ENCODE measurements around the gene PTCD1. TPM values are rescaled to one million over a fixed set of nuclear protein-coding genes. Genes with fewer than 3 reads are reported as not detected.

Gene PTCD1
- total and polyA plus RNA-seq, 9 of the 15 experiments (the other 6 are each of a cell fraction or from before 2014, with no cell fraction given): 0.46 to 17.1 (median 6.2) TPM

DNA sequence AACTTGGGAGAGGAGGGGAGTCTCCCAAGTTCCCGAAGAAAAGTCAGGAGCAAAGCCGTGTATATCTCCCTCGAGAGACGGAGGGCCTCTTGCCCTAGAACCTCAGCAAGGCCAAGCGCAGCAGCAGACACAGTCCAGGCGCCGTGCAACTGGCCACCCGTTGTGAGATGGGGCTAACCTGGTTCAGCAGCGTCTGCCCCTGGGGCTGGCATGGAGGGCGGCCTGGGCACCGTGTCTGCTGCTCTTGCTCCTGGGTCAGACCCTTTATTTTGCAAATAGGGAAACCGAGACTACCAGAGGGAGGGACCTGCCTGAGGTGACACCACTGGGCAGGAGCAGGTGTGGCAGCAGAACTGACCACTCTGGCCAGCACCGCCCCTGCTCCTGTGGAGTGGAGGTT, 13.9 kb upstream of the PTCD1 start:
- WGBS (ENCODE audit: insufficient coverage, low coverage, missing lambda C conversion rate): 96% methylated on average over 13 of the region's 13 CpGs
- Histone ChIP-seq H3K9me1 (ENCODE audit: control insufficient read depth, insufficient read depth, low read length) (no peaks in the 10 kb centered on the region), H4K20me1 (replicated peaks; ENCODE audit: control insufficient read depth, insufficient read depth, low read length) (peaks cover 16% of the 10 kb centered on the region; the same call in 1 of the 2 replicates), H2AFZ (ENCODE audit: low read depth, low read length) (no peak overlapping the region), H3K9ac (ENCODE audit: insufficient read depth in 1 of 2, low read depth in 2 of 2, low read length in 2 of 2) (no peak overlapping the region; a peak in 1 of 4 replicates), H3K27ac (ENCODE audit: extremely low read depth, low read depth, low read length) (no peak overlapping the region), H3K27me3 (ENCODE audit: control insufficient read depth in 2 of 2, insufficient read depth in 2 of 2, low read length in 2 of 2) (no peaks in the 10 kb centered on the region), H3K4me3 (no peak overlapping the region), H3K9me3 (replicated peaks; ENCODE audit: control insufficient read depth, insufficient read depth, low read depth, low read length) (no peaks in the 10 kb centered on the region), H3K4me1 (replicated peaks in 1 of 2; ENCODE audit: control insufficient read depth in 2 of 2, insufficient read depth in 2 of 2, low read length in 2 of 2) (peaks cover 0 to 14% of the 10 kb centered on the region in 2 experiments; a peak in 1 of 5 replicates), H3K79me2 (ENCODE audit: control insufficient read depth, insufficient read depth, low read length) (peaks cover 9% of the 10 kb centered on the region; the same call in 2 of the 3 replicates), H3K36me3 (ENCODE audit: control insufficient read depth, insufficient read depth, low read length) (peaks cover 98% of the 10 kb centered on the region), H3K4me2 (ENCODE audit: insufficient read depth, low read length) (no peak overlapping the region)
- DNase-seq (ENCODE audit: extremely low read depth in 1 of 4, low spot score in 3 of 4) (no peak), ATAC-seq (no peak), FAIRE-seq (no peak)
- intact Hi-C loops (cut with micrococcal nuclease): no loop called here
- BruUV-seq (replicated peaks): no TSS peak
- in situ Hi-C loops (cut with MboI): no loop called here
- ChIA-PET CTCF (ENCODE audit: low intra/inter-chr PET ratio) (no interaction called here), POLR2A (interaction anchor here (0.6 to 1.2 kb wide), 3 partner anchors 10 to 106 kb away, joined by 3 to 4 read pairs (median 3); partner anchors contain the start of gene ZNF655)
- TF ChIP-seq CCAR2 (IDR thresholded peaks at IDR 0.05; ENCODE audit: low read depth, low read length) (no peak), ZFP36 (IDR thresholded peaks at IDR 0.05; ENCODE audit: low read depth, low read length, partially characterized antibody) (no peak), HNRNPUL1 (IDR thresholded peaks at IDR 0.05; ENCODE audit: low read length) (no peak), POLR2AphosphoS2 (IDR thresholded peaks at IDR 0.05; ENCODE audit: low read length) (no peak), HDAC6 (IDR thresholded peaks at IDR 0.05; ENCODE audit: low read depth, low read length) (no peak), ZNF133 (CRISPR knock-in tag; IDR thresholded peaks at IDR 0.05) (no peak), ETV5 (CRISPR knock-in tag; IDR thresholded peaks at IDR 0.05; ENCODE audit: low read depth) (no peak), CBX3 (IDR thresholded peaks at IDR 0.05; ENCODE audit: borderline replicate concordance in 1 of 2, low read length in 2 of 2) (no peak), JUND (IDR thresholded peaks at IDR 0.05; ENCODE audit: borderline replicate concordance, low read depth, low read length) (no peak), JUND (tag; IDR thresholded peaks at IDR 0.05; ENCODE audit: borderline replicate concordance, low read depth, low read length) (no peak), THRAP3 (IDR thresholded peaks at IDR 0.05; ENCODE audit: borderline replicate concordance) (no peak), TCFL5 (CRISPR knock-in tag; conservative IDR thresholded peaks at IDR 0.05) (no peak), ZNF707 (CRISPR knock-in tag; conservative IDR thresholded peaks at IDR 0.05) (no peak), EZH2 (IDR thresholded peaks at IDR 0.05; ENCODE audit: borderline replicate concordance, low read depth, low read length) (no peak), RBM34 (IDR thresholded peaks at IDR 0.05; ENCODE audit: borderline replicate concordance, insufficient read depth, low read length) (no peak), ILF3 (IDR thresholded peaks at IDR 0.05; ENCODE audit: borderline replicate concordance) (no peak), HMG20B (CRISPR knock-in tag; IDR thresholded peaks at IDR 0.05) (no peak), ZZZ3 (IDR thresholded peaks at IDR 0.05) (no peak), ZNF583 (CRISPR knock-in tag; IDR thresholded peaks at IDR 0.05) (no peak)
- TF ChIP-seq, protein P1, sequence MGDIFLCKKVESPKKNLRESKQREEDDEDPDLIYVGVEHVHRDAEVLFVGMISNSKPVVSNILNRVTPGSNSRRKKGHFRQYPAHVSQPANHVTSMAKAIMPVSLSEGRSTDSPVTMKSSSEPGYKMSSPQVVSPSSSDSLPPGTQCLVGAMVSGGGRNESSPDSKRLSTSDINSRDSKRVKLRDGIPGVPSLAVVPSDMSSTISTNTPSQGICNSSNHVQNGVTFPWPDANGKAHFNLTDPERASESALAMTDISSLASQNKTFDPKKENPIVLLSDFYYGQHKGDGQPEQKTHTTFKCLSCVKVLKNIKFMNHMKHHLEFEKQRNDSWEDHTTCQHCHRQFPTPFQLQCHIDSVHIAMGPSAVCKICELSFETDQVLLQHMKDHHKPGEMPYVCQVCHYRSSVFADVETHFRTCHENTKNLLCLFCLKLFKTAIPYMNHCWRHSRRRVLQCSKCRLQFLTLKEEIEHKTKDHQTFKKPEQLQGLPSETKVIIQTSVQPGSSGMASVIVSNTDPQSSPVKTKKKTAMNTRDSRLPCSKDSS (IDR thresholded peaks at IDR 0.05; ENCODE audit: low read depth, partially characterized antibody): no peak
- TF ChIP-seq, protein P2, sequence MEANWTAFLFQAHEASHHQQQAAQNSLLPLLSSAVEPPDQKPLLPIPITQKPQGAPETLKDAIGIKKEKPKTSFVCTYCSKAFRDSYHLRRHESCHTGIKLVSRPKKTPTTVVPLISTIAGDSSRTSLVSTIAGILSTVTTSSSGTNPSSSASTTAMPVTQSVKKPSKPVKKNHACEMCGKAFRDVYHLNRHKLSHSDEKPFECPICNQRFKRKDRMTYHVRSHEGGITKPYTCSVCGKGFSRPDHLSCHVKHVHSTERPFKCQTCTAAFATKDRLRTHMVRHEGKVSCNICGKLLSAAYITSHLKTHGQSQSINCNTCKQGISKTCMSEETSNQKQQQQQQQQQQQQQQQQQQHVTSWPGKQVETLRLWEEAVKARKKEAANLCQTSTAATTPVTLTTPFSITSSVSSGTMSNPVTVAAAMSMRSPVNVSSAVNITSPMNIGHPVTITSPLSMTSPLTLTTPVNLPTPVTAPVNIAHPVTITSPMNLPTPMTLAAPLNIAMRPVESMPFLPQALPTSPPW (CRISPR knock-in tag; IDR thresholded peaks at IDR 0.05): no peak
